Embryonic facial prominence (tissue), 1 donor: ENCODE data around the gene INPP5D.
"Not testable (repeated sequence)": the region's sequence is repeated elsewhere in the genome, so short reads cannot be mapped to it uniquely, and the experiment has no call there.

Experiments
- DNase-seq: peaks from one replicate; pipeline ENCODE4 v3.0.0-alpha.2; 2016; ENCODE audit errors: extremely low spot score

The INPP5D gene

DNA sequence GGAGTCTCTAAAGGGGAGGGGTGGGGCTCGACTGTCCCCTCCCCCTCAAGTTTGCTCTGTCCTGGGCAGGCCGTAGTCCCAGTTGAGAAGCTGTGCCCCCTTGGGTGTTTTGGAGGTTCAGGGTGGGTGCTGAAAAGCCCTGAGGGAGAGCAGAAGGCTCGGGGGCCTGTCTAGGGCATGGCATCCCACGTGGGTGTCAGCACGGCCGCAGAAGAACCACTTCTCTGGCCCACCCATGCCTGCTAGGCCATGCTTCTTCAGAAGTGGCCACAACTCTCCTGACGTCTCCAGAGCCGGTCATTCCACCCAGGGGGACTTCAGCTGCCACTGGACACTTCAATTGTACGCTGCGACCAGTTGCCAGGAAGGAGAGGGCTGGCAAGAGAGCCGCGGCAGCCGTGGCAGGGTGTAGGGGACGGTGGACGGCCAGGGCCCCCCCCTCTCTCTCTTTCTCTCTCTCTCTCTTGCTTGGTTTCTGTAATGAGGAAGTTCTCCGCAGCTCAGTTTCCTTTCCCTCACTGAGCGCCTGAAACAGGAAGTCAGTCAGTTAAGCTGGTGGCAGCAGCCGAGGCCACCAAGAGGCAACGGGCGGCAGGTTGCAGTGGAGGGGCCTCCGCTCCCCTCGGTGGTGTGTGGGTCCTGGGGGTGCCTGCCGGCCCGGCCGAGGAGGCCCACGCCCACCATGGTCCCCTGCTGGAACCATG lies at the start of gene INPP5D:
INPP5D (plus strand) TSS at position 546 of the 704 bp plus-strand sequence; CDS start at position 683, 137 bp downstream.
- no peak for DNase-seq

DNA sequence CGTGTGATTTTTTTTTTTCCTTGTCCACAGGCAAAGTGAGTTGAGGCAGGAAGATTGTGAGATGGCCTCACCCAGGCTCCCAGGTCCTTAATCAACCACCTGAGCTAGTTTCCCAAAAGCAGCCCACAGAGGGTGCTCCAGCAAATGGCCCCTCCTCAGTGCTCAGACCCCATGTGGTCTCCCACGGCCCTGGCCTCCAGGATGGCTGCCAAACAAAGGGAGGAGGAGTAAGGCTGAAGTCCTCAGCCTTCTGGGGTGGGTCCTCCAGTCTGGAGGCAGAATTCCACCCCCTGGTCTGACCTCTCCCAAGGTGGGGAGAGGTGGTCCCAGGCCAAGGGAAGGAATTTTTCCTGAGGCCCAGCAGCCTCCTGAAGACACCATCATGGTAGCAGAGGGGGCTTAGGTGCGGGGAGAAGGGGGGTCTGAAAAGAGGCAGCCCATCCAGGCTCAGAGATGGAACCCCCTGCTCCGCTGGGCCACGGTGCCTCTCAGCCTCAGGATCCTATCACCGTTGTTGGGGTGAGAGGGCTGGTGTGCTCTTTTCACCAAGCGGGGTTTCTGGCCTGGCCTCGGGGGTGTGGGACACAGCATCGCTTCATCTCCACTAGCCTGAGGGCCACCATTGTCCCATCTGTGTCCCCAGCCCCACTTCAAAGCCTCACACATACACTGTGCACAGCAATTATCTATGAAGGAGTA lies 49.4 kb upstream of the INPP5D start:
- no peak for DNase-seq

DNA sequence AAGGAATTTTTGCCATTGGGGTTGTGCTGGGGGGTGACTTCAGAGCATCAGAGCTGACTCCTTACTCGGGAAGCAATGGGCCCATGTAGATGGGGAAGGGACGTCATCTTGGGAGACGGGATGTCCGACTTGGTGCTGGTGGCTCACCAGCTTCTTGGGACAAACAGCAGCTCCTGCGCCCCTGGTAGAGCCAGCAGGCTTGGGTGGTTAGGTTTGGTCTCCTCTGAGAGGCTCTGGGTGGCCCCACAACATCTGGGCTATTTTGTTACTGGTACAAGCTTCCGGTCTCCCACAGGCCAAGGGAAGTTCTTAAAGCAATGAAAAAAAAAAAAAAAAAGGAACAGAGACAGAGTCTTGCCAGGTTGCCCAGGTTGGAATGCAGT lies 48.9 kb upstream of the INPP5D start:
- DNase-seq: no peak

DNA sequence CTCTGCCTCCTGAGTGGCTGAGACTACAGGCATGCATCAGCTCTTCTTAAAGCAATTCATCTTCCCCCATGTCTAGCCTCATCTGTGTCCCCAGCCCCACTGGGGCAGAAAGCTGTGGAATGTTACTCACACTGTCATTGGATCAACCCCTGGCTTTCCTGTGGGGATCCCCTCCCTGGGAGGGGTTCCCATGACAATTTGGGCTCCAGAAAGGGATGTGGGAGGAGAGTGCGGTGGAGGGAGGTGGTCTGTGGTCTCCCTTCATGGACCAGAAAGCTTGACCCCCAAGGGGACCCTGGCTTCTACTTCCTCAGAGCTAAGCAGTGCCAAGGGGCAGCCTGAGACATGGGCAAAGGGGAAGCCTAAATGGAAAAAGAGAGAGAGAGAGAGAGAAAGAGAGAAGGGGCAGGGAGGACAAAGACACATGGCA lies 48.4 kb upstream of the INPP5D start:
- DNase-seq: no peak

DNA sequence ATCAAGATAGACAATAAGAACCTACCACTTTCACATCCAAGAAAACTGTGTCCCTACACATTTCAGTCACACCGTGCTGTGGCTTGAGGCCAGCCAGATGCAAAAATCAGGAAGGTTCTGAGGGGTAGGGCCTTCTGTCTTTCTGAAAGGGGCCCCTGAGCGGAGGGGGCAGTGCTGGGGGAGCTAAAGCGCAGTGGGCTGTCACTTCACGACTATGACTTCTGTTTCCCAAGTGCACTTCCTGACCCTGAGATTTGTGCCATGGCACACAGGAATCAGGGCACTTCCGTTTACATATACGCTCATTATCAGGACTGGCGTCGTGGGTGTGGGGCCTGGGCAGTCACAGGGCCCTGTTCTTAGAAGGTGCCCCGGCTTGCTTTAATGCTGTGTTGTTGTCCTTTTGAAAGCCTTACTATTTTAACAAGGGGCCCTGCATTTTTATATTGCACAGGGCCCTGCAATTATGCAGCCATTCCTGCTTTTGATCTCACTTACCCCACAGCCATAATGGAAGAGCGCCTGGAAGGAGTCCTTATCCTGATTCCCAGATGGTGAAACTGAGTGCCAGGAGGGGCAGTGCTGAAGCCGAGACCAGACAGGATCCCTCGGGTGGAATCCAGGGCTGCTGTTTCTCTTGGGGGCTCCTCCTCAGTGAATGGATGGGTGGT lies 47.7 kb upstream of the INPP5D start:
- no peak for DNase-seq

DNA sequence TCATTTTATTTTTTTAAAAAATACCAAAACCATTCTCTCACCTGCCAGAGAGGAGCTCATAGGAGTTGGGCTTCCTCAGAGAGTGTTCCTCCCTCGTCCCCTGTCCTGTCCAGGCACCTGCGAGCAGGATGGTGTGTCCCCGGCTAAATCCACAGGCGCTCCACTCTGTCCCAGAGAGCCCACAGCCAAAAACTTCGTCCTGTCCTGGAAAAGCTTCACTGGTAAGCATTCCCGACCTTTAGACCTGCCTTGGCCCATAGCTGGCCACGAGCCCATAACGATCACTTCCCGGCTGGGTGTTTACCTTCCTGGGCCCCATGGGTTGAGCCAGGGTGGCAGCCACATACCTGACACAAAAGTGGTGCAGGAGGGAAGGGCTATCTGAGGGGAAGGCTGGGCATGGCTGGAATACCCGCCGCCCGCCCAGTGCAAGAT lies 47.1 kb upstream of the INPP5D start, which contains the start of gene NGEF:
NGEF (minus strand) TSS at position 230 of the 435 bp plus-strand sequence. CDS start 38,366 bp downstream, outside the sequence.
- no peak for DNase-seq

DNA sequence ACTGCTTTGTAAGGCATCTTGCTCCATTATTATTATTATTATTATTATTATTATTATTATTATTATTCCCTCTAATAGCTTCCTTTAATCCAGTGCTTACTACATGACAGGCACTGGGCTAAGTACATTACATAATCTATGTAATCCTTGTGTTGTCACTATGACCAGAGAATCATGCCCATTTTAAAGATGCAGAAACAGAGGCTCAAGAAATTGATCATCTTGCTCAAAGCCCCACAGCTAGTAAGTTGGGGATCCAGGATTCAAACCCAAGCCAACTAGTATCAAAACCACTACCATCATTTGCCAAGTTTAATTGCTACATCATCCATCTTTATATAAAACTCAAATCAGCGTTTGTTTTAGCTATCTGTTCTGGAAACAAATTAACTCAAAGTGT lies 46.5 kb upstream of the INPP5D start:
- no peak for DNase-seq

DNA sequence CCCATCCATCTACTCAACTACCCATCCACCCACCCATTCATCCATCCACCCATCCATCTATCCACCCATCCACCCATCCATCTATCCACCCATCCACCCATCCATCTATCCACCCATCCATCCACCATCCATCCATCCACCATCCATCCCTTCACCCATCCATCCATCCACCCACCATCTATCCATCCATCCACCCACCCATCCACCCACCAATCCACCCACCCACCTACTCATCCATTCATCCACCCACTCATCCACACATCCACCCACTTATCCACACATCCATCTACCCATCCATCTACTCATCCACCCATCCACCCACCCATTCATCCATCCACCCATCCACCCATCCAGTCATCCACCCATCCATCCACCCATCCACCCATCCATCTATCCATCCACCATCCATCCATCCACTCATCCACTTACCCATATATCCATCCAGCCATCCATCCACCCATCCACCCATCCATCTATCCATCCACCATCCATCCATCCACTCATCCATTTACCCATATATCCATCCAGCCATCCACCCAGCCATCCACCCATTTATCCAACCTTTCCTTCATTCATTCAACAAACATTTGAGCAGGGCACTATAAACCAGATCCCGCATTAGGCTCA lies 45.0 kb upstream of the INPP5D start:
- DNase-seq: no peak

DNA sequence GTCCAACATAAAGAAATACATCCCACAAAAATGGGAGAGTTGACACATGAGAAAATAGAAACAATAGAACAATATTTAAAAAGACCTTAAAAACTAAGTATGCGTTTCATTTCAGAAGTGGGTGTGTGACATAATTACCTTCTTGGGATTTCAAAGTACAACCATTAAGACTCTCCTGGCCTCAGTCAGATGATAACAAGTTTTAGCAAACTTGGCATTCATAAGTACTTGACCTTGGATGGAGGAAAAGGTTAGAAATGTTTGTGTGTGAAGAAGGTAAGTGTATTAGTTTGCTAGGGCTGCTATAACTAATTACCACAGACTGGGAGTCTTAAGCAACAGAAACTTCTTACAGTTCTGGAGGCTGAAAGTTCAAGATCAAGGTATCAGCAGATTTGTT lies 42.2 kb upstream of the INPP5D start:
- DNase-seq: no peak

DNA sequence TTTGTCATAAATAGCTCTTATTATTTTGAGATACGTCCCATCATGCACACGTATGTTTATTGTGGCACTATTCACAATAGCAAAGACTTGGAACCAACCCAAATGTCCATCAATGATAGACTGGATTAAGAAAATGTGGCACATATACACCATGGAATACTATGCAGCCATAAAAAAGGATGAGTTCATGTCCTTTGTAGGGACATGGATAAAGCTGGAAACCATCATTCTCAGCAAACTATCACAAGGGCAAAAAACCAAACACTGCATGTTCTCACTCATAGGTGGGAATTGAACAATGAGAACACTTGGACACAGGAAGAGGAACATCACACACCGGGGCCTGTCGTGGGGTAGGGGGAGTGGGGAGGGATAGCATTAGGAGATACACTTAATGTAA lies 40.5 kb upstream of the INPP5D start:
- DNase-seq: not testable (repeated sequence)

DNA sequence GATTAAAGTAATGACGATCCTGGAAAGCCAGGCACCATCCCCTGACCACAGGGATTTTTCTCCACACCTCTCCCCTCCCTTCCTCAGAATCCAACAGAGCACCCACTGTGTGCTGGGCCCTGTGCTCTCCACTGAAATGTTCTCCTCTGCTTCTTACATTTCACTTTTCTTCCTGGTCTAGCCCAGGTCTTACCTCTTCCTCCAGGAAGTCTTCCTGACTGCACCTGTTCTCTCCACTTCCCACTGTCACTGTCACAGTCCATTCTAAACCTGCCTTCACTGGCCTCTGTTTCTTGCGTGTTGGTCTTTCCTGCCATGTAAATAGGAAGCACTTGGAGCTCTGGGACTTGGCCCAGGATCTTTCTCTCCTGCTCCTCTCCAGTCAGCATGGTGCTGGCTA lies 39.7 kb upstream of the INPP5D start:
- DNase-seq: no peak

DNA sequence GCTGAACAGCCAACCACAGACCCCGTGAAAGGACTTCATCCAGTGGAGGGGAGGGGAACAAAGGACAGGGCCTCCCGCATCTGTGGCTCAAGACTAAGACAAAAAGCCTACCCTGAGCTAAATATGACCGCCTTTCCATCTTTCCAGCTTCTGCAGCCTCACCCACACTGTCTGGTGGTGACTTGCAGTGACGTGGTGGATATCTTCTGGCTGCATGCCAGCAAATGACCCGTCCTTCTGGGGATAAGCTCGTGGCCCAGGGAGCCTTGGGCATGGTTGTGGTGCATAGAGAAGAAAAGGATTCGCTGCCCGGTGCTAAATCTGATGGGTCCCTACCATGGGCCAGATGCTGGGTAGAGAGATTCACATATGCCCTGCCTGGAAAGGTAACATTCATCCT lies 38.4 kb upstream of the INPP5D start:
- DNase-seq: no peak

DNA sequence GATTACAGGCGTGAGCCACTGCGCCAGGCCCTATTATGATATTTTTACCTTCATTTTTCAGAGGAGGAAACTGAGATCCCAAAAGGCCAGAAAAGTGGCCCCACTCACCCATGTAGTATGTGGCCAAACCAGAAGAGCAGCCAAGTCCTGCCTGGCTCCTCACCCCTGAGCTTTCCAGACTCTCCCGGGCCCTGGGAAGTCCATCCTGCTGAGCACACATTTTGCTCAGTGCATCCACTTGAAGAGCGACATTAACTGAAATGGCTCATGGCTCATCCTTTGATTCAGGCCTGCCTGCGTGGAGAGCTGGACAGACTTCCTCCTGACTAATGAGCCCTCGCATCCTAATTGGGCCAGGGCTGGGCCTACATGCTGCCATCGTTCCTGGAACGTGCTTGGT lies 37.6 kb upstream of the INPP5D start:
- DNase-seq: no peak

DNA sequence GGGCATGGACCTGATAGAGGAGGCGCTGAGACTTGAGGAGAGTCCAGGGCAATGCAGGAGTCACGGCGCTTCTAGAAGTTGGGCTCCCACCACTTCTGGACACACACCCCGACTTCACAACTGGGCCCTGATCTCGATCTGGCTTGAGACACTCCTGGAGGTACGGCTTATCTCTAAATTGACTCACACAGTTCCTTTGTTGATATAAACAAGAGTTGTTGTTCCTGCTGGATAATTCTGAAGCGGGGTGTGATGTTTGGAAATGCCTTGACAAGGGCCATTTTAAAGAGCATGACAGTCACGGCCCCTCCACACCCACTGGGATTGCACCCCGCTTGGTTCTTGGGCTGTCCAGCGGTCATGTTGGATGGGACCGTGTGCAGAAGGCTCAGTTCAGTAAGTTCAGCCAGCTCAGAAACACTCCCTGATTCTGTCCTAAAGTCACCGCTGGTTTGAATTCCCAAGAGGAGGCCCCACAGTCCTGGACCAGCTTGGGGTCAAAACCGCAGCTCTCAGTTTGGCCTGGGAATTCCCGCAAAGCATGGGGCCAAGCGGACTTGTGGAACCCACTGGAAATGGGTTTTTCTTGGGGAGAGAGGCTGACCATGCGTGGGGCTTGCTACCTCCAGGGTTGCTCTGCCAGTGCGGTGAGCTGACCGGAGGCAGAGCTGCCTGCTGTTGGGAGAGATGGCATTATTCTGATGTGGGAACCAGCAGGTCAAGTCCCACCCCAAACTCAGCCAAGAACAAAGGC lies 37.0 kb upstream of the INPP5D start:
- DNase-seq: no peak

DNA sequence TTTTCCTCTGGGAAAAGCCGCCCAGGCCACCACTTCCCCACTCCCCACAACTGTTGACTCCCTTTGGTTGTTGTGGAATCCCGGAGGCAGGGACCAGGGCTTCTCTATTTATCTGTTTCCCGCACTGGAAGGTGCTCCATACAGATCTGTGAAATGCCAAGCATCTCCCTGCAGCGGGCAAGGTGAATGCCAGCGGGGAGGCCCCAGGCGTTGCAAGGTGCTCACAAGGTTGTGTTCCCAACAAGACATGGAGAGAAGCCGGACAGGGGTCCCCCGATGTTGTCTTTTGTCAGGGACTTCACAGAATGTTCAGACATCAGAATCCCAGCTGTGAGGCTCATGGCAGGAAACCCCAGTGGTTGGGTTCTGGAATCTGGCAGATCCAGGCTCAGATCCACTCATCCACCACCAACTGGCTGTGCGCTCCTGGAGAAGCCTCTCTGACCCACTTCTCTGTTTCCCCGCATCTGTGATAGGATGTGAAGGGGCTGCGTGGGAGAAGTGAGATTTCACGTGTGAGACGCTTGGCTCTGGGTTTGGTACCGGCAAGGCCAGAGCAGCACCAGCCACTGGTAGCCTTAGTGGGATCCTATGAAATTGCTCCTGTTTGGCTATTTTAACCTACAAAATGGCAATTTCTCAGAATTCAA lies 36.3 kb upstream of the INPP5D start:
- DNase-seq: no peak

DNA sequence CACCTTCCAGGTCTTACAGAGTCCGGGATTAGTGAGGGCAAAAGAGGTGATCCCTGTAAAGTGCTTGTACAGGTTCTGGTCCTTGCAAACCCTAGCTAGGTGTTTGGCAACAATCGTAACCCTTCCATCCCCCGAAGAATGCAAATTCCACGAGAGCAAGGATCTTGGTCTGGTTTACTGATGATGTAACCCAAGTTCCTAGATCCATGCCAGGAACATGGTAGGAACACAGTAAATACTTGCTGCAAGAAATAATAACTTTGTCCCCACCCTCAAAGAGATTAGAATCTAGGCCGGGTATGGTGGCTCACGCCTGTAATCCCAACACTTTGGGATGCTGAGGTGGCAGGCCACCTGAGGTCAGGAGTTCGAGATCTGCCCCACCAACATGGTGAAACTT lies 34.4 kb upstream of the INPP5D start:
- no peak for DNase-seq

DNA sequence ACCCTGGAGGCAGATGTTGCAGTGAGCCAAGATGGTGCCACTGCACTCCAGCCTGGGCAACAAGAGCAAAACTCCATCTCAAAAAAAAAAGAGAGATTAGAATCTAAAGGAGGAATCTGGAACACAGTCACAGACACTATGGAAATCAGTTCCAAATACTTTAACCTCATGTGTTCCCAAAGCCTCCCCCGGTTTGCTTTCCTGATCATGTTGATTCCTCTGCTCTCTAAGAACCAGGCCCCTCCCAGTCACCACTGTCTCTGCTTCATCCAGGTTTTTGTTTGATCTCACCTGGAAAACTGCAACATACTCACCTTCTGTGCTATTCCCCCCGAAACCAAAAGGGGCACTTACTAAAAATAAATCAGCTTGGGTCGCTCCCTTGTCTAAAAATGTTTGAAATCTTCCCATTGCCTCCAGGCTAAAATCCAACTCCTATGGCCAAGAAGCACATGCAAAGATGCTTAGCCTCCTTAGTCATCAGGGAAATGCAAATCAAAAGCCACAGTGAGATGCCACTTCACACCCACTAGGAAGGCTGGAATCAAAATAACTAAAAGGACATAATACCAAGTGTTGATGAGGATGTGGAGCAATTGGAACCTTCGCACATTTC lies 33.8 kb upstream of the INPP5D start:
- no peak for DNase-seq

DNA sequence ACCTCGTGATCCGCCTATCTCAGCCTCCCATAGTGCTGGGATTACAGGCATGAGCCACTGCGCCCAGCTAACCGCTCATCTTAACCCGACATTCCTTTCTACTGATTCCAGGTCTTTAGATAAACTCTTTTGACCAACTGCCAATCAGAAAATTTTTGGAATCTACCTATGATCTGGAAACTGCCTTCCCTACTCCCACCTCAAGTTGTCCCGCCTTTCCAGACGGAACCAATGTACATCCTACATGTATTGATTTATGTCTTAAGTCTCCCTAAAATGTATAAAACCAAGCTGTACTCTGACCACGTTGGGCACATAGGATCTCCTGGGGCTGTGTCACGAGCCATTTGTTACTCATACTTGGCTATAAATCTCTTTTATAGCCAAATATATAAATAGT lies 30.8 kb upstream of the INPP5D start:
- DNase-seq: no peak

DNA sequence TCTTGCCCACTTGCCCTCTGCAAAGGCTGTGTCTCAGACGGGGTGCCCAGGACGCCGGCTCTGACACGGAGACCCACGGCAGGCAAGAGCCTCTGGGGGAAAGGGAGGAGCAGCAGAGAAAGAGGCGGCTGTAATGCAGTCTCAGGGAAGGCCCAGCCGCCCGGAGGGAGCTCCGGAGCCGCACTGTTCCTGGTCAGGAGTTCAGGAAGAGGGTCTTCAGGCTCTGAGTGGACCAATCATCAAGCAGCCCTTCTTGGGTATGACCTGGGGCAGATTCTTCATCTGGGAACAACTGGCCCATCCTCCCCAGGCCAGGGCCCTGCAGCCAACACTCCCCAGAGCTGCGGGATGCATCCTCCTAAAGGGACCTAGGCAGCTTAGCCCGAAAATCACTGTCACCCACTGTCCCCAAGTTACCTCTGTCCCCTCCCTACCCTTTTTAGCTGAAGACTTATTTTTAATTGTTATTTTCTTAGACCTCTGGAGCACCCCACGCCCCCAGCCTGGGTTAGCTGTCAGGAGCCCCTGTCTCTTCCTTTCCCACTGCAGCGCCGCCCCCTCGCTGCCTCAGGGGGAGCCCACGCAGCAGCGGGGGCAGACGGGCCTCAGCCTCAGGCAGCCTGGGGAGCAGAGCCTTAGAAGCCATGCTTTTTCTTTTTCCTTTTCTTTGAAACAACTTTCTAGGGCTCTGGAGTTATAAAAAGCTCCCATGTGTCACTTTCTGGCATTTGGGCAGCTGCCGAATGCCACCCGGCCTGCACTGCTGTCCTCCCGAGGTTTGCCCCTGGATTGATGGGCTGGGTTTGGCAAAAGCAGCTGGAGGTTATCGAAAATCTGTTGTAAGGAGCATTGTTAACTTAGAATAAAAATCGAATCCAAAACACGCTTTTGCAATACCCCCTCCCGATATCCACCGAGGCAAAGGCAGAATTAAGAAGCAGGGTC lies 28.3 kb upstream of the INPP5D start:
- DNase-seq: no peak
